Naive thymus-derived CD4-positive, alpha-beta T cell (primary cell): Measurements from ENCODE around the gene RIPK3. TPM values are rescaled to one million over a fixed set of nuclear protein-coding genes. Genes with fewer than 3 reads are reported as not detected.

Experiments
- ATAC-seq: fragments of 150-1000 bp; cut with Tn5 transposase; 2 replicates; pipeline ENCODE4 v1.10.0; 2021; ENCODE audit warnings: mild to moderate bottlenecking, moderate library complexity
- CTCF ChIA-PET: fragments of 350-600 bp; sonication (Branson Sonifier 250); formaldehyde crosslinking; loops from one replicate; lab custom pipeline; 2021; ENCODE audit warnings: antibody characterized with exemption; lab: Charles Lee
- POLR2A ChIA-PET: fragments of 350-600 bp; sonication (Branson Sonifier 250); formaldehyde crosslinking; loops from one replicate; lab custom pipeline; 2021; ENCODE audit warnings: antibody characterized with exemption, inconsistent platforms; lab: Charles Lee
- DNase-seq, 9 donors: peaks; one replicate each; pipeline versions ENCODE4 v3.0.0 to v3.0.0-alpha.2; 2020 to 2022; ENCODE audit warnings: mixed read lengths in 1 of 9
- H3K27ac ChIP-seq: one replicate; pipeline ENCODE4 v1.7.0; 2013; ENCODE audit warnings: mild to moderate bottlenecking, low read depth, low read length, moderate library complexity
- H3K27me3 ChIP-seq, 2 donors: one replicate each; pipeline ENCODE4 v1.7.0; 2013; ENCODE audit warnings: low read length in 2 of 2, mild to moderate bottlenecking in 2 of 2, moderate library complexity in 2 of 2; ENCODE audit not compliant: control insufficient read depth in 2 of 2, insufficient read depth in 2 of 2
- H3K36me3 ChIP-seq, 3 experiments: 1 replicate in 2 of 3; 2 replicates in 1 of 3; pipeline ENCODE4 v1.7.0; 2013; ENCODE audit warnings: low read length in 3 of 3, mild to moderate bottlenecking in 3 of 3, moderate library complexity in 1 of 3; ENCODE audit not compliant: insufficient read depth in 3 of 3, control insufficient read depth in 2 of 3
- H3K4me1 ChIP-seq, 2 donors: one replicate each; pipeline ENCODE4 v1.7.0; 2013; ENCODE audit warnings: low read length in 2 of 2, mild to moderate bottlenecking in 2 of 2, moderate library complexity in 1 of 2; ENCODE audit not compliant: control insufficient read depth in 2 of 2, insufficient read depth in 2 of 2
- H3K4me3 ChIP-seq: 2 replicates; pipeline ENCODE4 v1.7.0; 2013; ENCODE audit warnings: mild to moderate bottlenecking, low read length
- H3K9me3 ChIP-seq, 3 experiments: 1 replicate in 2 of 3; 2 replicates in 1 of 3; pipeline ENCODE4 v1.7.0; 2013; ENCODE audit warnings: low read length in 3 of 3; ENCODE audit not compliant: control insufficient read depth in 2 of 3
- H3K27ac Mint-ChIP-seq, 9 donors: one replicate each; pipeline ENCODE4 v1.8.0; 2020 to 2022; ENCODE audit warnings: mixed read lengths in 9 of 9, mild to moderate bottlenecking in 8 of 9, moderate library complexity in 5 of 9, inconsistent platforms in 2 of 9
- H3K27me3 Mint-ChIP-seq, 5 donors: one replicate each; pipeline ENCODE4 v1.8.0; 2021 to 2022; ENCODE audit warnings: mixed read lengths in 5 of 5, mild to moderate bottlenecking in 1 of 5
- H3K36me3 Mint-ChIP-seq, 5 donors: one replicate each; pipeline ENCODE4 v1.8.0; 2020 to 2022; ENCODE audit warnings: mixed read lengths in 5 of 5, mild to moderate bottlenecking in 3 of 5, inconsistent platforms in 1 of 5
- H3K4me1 Mint-ChIP-seq, 7 donors: one replicate each; pipeline ENCODE4 v1.8.0; 2020 to 2022; ENCODE audit warnings: mixed read lengths in 7 of 7, mild to moderate bottlenecking in 3 of 7, inconsistent platforms in 1 of 7
- H3K4me3 Mint-ChIP-seq, 10 donors: one replicate each; pipeline ENCODE4 v1.8.0; 2020 to 2022; ENCODE audit warnings: mild to moderate bottlenecking in 10 of 10, mixed read lengths in 10 of 10, moderate library complexity in 6 of 10, inconsistent platforms in 2 of 10
- H3K9me3 Mint-ChIP-seq, 11 donors: one replicate each; pipeline ENCODE4 v1.8.0; 2020 to 2022; ENCODE audit warnings: mixed read lengths in 11 of 11, mild to moderate bottlenecking in 4 of 11, inconsistent platforms in 1 of 11, moderate library complexity in 1 of 11
- intact Hi-C, 2 donors: fragments of 100-400 bp; cut with micrococcal nuclease; formaldehyde crosslinking; loops; one replicate each; pipeline ENCODE4 v1.15.1; 2023
- polyA plus RNA-seq, 2 donors: library from polyadenylated mRNA; unstranded; fragments of 300-500 nt; fragmentation: Illumina TruSeq; gene quantifications; one replicate each; pipeline ENCODE4 v1.2.3, GENCODE V29; 2021
- total RNA-seq, 6 experiments: library from RNA in 5 of 6; stranded (reverse) in 5 of 6; gene quantifications; 1 replicate in 5 of 6; 2 replicates in 1 of 6; pipeline ENCODE4 v1.2.3 and lab custom pipeline; 2021 to 2026

Gene RIPK3
- total and polyA plus RNA-seq, 7 experiments from 2014 or later = 8.2 to 47.5 (median 33.0) TPM

GRCh38 chr14:24369907-24370687, 30.3 kb upstream of the RIPK3 start:
- POLR2A ChIA-PET = interaction anchor here (0.8 kb wide), 1 partner anchor 33 kb away, joined by 3 read pairs; no protein-coding TSS in a partner anchor
- intact Hi-C loops = loop anchor here in 1 of 2 donors (5.0 kb wide), 1 partner anchor 42 kb away; no protein-coding TSS in a partner anchor

GRCh38 chr14:24369463-24369862, 29.7 kb upstream of the RIPK3 start:
- peaks cover 10 to 20% of the 10 kb centered on the region in 2 donors for H3K27me3 ChIP-seq
- POLR2A ChIA-PET = interaction anchor here (0.8 kb wide), 1 partner anchor 33 kb away, joined by 3 read pairs; no protein-coding TSS in a partner anchor
- H3K36me3 ChIP-seq = no peaks in the 10 kb centered on the region
- Mint-ChIP-seq H3K9me3 (peaks cover 0 to 2% (median 0%) of the 10 kb centered on the region in 11 donors), H3K4me1 (peaks cover 23 to 36% (median 29%) of the 10 kb centered on the region in 7 donors), H3K27me3 (peaks cover 30 to 56% (median 33%) of the 10 kb centered on the region in 5 donors), H3K4me3 (peak overlapping the region in 9 of 10 donors; percentile 18 to 84 (median 59)), H3K36me3 (no peaks in the 10 kb centered on the region), H3K27ac (no peak overlapping the region)
- intact Hi-C loops = loop anchor here in 1 of 2 donors (5.0 kb wide), 1 partner anchor 43 kb away; no protein-coding TSS in a partner anchor
- no peaks in the 10 kb centered on the region for H3K9me3 ChIP-seq
- ATAC-seq (no peak), DNase-seq (no peak)
- H3K27ac ChIP-seq = no peak overlapping the region
- no peak overlapping the region for H3K4me3 ChIP-seq
- CTCF ChIA-PET = no interaction called here
- peaks cover 12 to 26% of the 10 kb centered on the region in 2 donors for H3K4me1 ChIP-seq

More at GRCh38 chr14:24369907-24370687, 30.3 kb upstream of the RIPK3 start:
- DNase-seq (no peak), ATAC-seq (no peak)
- H3K4me1 Mint-ChIP-seq = peaks cover 21 to 34% (median 29%) of the 10 kb centered on the region in 7 donors
- Histone ChIP-seq H3K27me3 (peaks cover 6 to 20% of the 10 kb centered on the region in 2 donors), H3K36me3 (no peaks in the 10 kb centered on the region), H3K9me3 (no peaks in the 10 kb centered on the region), H3K4me3 (no peak overlapping the region), H3K27ac (no peak overlapping the region), H3K4me1 (peaks cover 12 to 26% of the 10 kb centered on the region in 2 donors)
- no peak overlapping the region for H3K4me3 Mint-ChIP-seq
- H3K27ac Mint-ChIP-seq = no peak overlapping the region
- peaks cover 0 to under 1% (median 0%) of the 10 kb centered on the region in 11 donors for H3K9me3 Mint-ChIP-seq
- peaks cover 28 to 53% (median 29%) of the 10 kb centered on the region in 5 donors for H3K27me3 Mint-ChIP-seq
- no peaks in the 10 kb centered on the region for H3K36me3 Mint-ChIP-seq
- CTCF ChIA-PET = no interaction called here

GRCh38 chr14:24368562-24369252, 28.9 kb upstream of the RIPK3 start:
- ChIA-PET POLR2A (no interaction called here), CTCF (no interaction called here)
- Histone ChIP-seq H3K4me3 (no peak overlapping the region), H3K27ac (no peak overlapping the region), H3K27me3 (peaks cover 10 to 20% of the 10 kb centered on the region in 2 donors), H3K36me3 (no peaks in the 10 kb centered on the region), H3K9me3 (no peaks in the 10 kb centered on the region), H3K4me1 (peaks cover 12 to 26% of the 10 kb centered on the region in 2 donors)
- no peak overlapping the region for H3K27ac Mint-ChIP-seq
- intact Hi-C loops = loop anchor here in 1 of 2 donors (5.0 kb wide), 1 partner anchor 44 kb away; no protein-coding TSS in a partner anchor
- DNase-seq (peak in 2 of 9 donors; percentile 18 to 41), ATAC-seq (peak; percentile 50)
- H3K4me3 Mint-ChIP-seq = peak overlapping the region; percentile 18 to 84 (median 70)
- H3K4me1 Mint-ChIP-seq = peaks cover 23 to 36% (median 29%) of the 10 kb centered on the region in 7 donors
- H3K27me3 Mint-ChIP-seq = peaks cover 30 to 52% (median 33%) of the 10 kb centered on the region in 5 donors
- peaks cover 0 to 2% (median 0%) of the 10 kb centered on the region in 11 donors for H3K9me3 Mint-ChIP-seq
- H3K36me3 Mint-ChIP-seq = no peaks in the 10 kb centered on the region

GRCh38 chr14:24368212-24368561, 28.4 kb upstream of the RIPK3 start:
- Mint-ChIP-seq H3K36me3 (no peaks in the 10 kb centered on the region), H3K4me3 (peak overlapping the region in 8 of 10 donors; percentile 29 to 84 (median 49)), H3K27me3 (peaks cover 30 to 55% (median 34%) of the 10 kb centered on the region in 5 donors), H3K27ac (no peak overlapping the region), H3K9me3 (peaks cover 0 to 2% (median 0%) of the 10 kb centered on the region in 11 donors), H3K4me1 (peaks cover 23 to 36% (median 29%) of the 10 kb centered on the region in 7 donors)
- H3K27ac ChIP-seq = no peak overlapping the region
- H3K27me3 ChIP-seq = peaks cover 10 to 20% of the 10 kb centered on the region in 2 donors
- no peaks in the 10 kb centered on the region for H3K36me3 ChIP-seq
- DNase-seq (peak in 1 of 9 donors; percentile 4), ATAC-seq (no peak)
- H3K4me3 ChIP-seq = no peak overlapping the region
- H3K4me1 ChIP-seq = peaks cover 12 to 26% of the 10 kb centered on the region in 2 donors
- ChIA-PET CTCF (no interaction called here), POLR2A (no interaction called here)
- intact Hi-C loops = loop anchor here in 1 of 2 donors (5.0 kb wide), 1 partner anchor 44 kb away; no protein-coding TSS in a partner anchor
- H3K9me3 ChIP-seq = no peaks in the 10 kb centered on the region

GRCh38 chr14:24367514-24368211, 27.9 kb upstream of the RIPK3 start, which contains the start of gene NFATC4:
Gene NFATC4 (plus strand): TSS chr14:24368184. CDS start chr14:24368341, 157 bp downstream.
- H3K4me3 ChIP-seq = peak within 1 kb of the TSS; percentile 43
- H3K36me3 ChIP-seq = no peaks in the 10 kb centered on the region
- ChIA-PET CTCF (no interaction called here), POLR2A (no interaction called here)
- Mint-ChIP-seq H3K4me1 (peaks cover 23 to 36% (median 29%) of the 10 kb centered on the region in 7 donors), H3K27me3 (peaks cover 30 to 60% (median 40%) of the 10 kb centered on the region in 5 donors), H3K36me3 (no peaks in the 10 kb centered on the region), H3K27ac (peak within 1 kb of the TSS in 1 of 9 donors; percentile 45), H3K4me3 (peak within 1 kb of the TSS; percentile 54 to 88 (median 82)), H3K9me3 (peaks cover 0 to 2% (median 0%) of the 10 kb centered on the region in 11 donors)
- peaks cover 10 to 20% of the 10 kb centered on the region in 2 donors for H3K27me3 ChIP-seq
- no peak within 1 kb of the TSS for H3K27ac ChIP-seq
- H3K9me3 ChIP-seq = no peaks in the 10 kb centered on the region
- intact Hi-C loops = loop anchor here in 1 of 2 donors (2.0 to 5.0 kb wide), 3 partner anchors 27 to 45 kb away; no protein-coding TSS in a partner anchor
- ATAC-seq (no peak), DNase-seq (peak in 1 of 9 donors; percentile 10)
- H3K4me1 ChIP-seq = peaks cover 12 to 26% of the 10 kb centered on the region in 2 donors
